Peyer's patch (tissue), 4 donors: ENCODE results near the gene CCR6. TPM values are rescaled to one million over a fixed set of nuclear protein-coding genes. Genes with fewer than 3 reads are reported as not detected.

Experiments
- DNase-seq, 3 donors: peaks; one replicate each; pipeline ENCODE4 v3.0.0-alpha.2; 2017 to 2019
- H3K27ac ChIP-seq, 4 donors: fragments of 200-600 bp; sonication (generic); one replicate each; pipeline ENCODE4 v1.5.1; 2016 to 2019
- H3K27me3 ChIP-seq, 2 donors: fragments of 200-600 bp; sonication (generic); one replicate each; pipeline ENCODE4 v1.5.1; 2019
- H3K36me3 ChIP-seq, 3 donors: fragments of 200-600 bp; sonication (generic); one replicate each; pipeline ENCODE4 v1.5.1; 2016 to 2019
- H3K4me1 ChIP-seq, 4 donors: fragments of 200-600 bp; sonication (generic); one replicate each; pipeline ENCODE4 v1.5.1; 2016 to 2019
- H3K4me3 ChIP-seq, 4 donors: fragments of 200-600 bp; sonication (generic); 1 replicate in 3 of 4; 2 replicates in 1 of 4; pipeline ENCODE4 v1.5.1; 2016 to 2019; ENCODE audit warnings: mild to moderate bottlenecking in 1 of 4
- H3K9me3 ChIP-seq, 4 donors: fragments of 200-600 bp; sonication (generic); one replicate each; pipeline ENCODE4 v1.5.1; 2016 to 2019; ENCODE audit warnings: mild to moderate bottlenecking in 1 of 4
- POLR2A ChIP-seq, 2 donors: fragments of 450-650 bp; IDR thresholded peaks; one replicate each; pipeline ENCODE4 v1.5.1; 2017; ENCODE audit warnings: antibody characterized with exemption in 2 of 2, mild to moderate bottlenecking in 2 of 2, moderate library complexity in 2 of 2
- total RNA-seq, 4 donors: library from RNA; depleted of rRNA; stranded (reverse); fragments of >200 nt; gene quantifications; one replicate each; pipeline ENCODE4 v1.1.0, GENCODE V29; 2016
- TF ChIP-seq, protein P1 (sequence below), 6 experiments: fragments of 450-650 bp in 4 of 6; fragments of 200-600 bp in 2 of 6; sonication (generic) in 1 of 6; IDR thresholded peaks; one replicate each; pipeline ENCODE4 v1.5.1; 2017 to 2019; ENCODE audit warnings: antibody characterized with exemption in 6 of 6, mild to moderate bottlenecking in 3 of 6, moderate library complexity in 1 of 6

CCR6 gene
- total RNA-seq, 4 donors from 2014 or later, result 0.67 to 5.0 TPM; not detected in 2

DNA sequence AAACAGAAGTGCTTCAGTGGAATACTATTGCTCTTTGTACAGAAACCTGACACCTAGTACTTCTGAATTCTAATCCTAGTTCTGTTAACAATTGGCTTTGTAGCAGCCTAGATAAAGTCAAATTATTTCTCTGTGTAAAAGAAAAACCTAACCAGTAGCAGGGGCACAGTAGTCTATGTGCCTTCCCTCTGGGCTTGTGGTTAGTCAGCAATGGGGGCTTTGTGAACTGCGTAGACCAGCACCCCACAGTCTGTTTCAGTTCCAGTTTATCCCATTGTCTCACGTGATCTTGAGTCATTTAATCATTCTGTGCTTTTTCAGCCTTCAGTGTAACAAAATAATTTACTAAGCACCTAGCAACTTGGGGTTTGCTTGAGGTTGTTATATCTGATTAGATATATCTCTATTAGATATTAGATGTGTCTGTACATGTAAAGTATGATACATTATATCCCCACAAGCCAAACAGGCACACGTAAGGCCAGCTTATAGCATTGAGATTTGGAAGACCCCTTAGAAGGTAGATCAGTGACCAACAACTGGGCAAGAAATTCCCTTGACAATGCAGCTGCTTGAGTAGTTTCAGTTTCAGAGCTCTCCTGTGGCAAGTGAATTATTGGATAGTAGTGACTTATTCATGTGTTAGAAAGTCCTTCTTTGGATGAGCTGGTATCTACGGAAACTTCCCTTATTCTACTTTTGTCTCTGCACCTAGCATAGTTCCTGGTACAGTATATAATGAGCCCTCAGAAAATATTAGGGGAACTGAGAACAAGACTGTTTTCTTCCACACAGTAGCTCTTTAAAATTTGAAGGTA, 27.9 kb upstream of the CCR6 start:
- DNase-seq, result peak in 2 of 3 donors; percentile 72 to 73
- Histone ChIP-seq H3K27ac (peak overlapping the region; percentile 45 to 90 (median 78)), H3K36me3 (no peaks in the 10 kb centered on the region), H3K9me3 (no peaks in the 10 kb centered on the region), H3K4me3 (peak overlapping the region in 2 of 4 donors; percentile 31 to 47), H3K4me1 (peaks cover 0 to 19% (median 11%) of the 10 kb centered on the region in 4 donors), H3K27me3 (no peaks in the 10 kb centered on the region)
- TF ChIP-seq, protein P1, sequence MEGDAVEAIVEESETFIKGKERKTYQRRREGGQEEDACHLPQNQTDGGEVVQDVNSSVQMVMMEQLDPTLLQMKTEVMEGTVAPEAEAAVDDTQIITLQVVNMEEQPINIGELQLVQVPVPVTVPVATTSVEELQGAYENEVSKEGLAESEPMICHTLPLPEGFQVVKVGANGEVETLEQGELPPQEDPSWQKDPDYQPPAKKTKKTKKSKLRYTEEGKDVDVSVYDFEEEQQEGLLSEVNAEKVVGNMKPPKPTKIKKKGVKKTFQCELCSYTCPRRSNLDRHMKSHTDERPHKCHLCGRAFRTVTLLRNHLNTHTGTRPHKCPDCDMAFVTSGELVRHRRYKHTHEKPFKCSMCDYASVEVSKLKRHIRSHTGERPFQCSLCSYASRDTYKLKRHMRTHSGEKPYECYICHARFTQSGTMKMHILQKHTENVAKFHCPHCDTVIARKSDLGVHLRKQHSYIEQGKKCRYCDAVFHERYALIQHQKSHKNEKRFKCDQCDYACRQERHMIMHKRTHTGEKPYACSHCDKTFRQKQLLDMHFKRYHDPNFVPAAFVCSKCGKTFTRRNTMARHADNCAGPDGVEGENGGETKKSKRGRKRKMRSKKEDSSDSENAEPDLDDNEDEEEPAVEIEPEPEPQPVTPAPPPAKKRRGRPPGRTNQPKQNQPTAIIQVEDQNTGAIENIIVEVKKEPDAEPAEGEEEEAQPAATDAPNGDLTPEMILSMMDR (IDR thresholded peaks at IDR 0.05), result no peak
- no peak for TF ChIP-seq POLR2A (IDR thresholded peaks at IDR 0.05)

DNA sequence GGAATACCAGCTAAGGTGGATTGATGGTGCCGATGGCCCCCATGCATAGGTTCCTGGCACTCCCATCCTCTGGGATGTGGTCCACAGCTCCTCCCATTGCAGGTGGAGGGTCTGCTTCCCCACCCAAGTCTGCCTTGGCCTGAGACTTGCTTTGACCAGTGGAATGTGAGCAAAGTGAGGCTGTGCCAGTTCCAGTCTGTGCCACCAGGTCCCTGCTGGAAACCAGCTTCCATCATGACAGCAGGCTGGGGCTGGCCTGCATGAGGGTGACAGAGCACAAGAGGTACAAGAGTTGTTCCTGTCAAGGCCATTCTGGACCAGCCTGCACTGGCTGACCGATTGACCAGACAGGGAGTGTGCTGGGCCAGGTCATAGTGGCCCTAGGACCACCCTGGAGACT, 27.0 kb upstream of the CCR6 start:
- Histone ChIP-seq H3K9me3 (no peaks in the 10 kb centered on the region), H3K4me3 (no peak overlapping the region), H3K36me3 (no peaks in the 10 kb centered on the region), H3K27ac (peak overlapping the region in 2 of 4 donors; percentile 89 to 90), H3K4me1 (peaks cover 0 to 19% (median 11%) of the 10 kb centered on the region in 4 donors), H3K27me3 (no peaks in the 10 kb centered on the region)
- no peak for TF ChIP-seq POLR2A (IDR thresholded peaks at IDR 0.05)
- TF ChIP-seq, protein P1 (IDR thresholded peaks at IDR 0.05), result no peak
- DNase-seq, result no peak

GRCh38 chr6:167096991-167097390, 25.9 kb upstream of the CCR6 start:
- no peak for TF ChIP-seq POLR2A (IDR thresholded peaks at IDR 0.05)
- TF ChIP-seq, protein P1 (IDR thresholded peaks at IDR 0.05), result no peak
- no peaks in the 10 kb centered on the region for H3K36me3 ChIP-seq
- DNase-seq, result no peak
- no peaks in the 10 kb centered on the region for H3K9me3 ChIP-seq
- peaks cover 0 to 19% (median 9%) of the 10 kb centered on the region in 4 donors for H3K4me1 ChIP-seq
- H3K27ac ChIP-seq, result no peak overlapping the region
- H3K4me3 ChIP-seq, result no peak overlapping the region
- no peaks in the 10 kb centered on the region for H3K27me3 ChIP-seq

GRCh38 chr6:167097770-167098169, 25.1 kb upstream of the CCR6 start:
- TF ChIP-seq, protein P1 (IDR thresholded peaks at IDR 0.05), result no peak
- TF ChIP-seq POLR2A (IDR thresholded peaks at IDR 0.05), result no peak
- no peak overlapping the region for H3K4me3 ChIP-seq
- H3K4me1 ChIP-seq, result peaks cover 0 to 19% (median 4%) of the 10 kb centered on the region in 4 donors
- no peaks in the 10 kb centered on the region for H3K27me3 ChIP-seq
- peak overlapping the region in 1 of 4 donors; percentile 51 for H3K27ac ChIP-seq
- DNase-seq, result no peak
- no peaks in the 10 kb centered on the region for H3K9me3 ChIP-seq
- no peaks in the 10 kb centered on the region for H3K36me3 ChIP-seq

DNA sequence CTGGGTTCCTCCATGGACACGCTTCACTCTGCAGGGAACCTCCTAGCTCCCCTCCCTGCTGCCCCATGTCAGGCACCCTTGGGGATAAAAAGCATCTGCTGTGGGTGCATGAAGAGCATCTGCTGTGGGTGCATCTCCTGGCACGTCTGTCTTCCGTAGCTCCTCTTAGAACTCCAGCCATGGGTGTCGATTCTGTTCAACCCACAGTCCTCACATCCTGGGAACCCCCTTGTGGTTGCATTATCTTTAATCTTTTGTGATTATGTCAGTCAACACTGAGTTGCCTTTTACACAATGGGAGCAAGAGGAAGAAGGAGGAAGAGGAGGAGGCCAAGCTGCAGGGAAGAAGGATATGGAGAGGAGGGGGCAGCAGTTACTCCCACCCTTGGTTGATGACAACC, 24.1 kb upstream of the CCR6 start:
- TF ChIP-seq, protein P1 (IDR thresholded peaks at IDR 0.05), result no peak
- no peak for TF ChIP-seq POLR2A (IDR thresholded peaks at IDR 0.05)
- no peak for DNase-seq
- Histone ChIP-seq H3K4me1 (peaks cover 0 to 19% (median 0%) of the 10 kb centered on the region in 4 donors), H3K9me3 (no peaks in the 10 kb centered on the region), H3K27ac (peak overlapping the region in 1 of 4 donors; percentile 51), H3K36me3 (no peaks in the 10 kb centered on the region), H3K4me3 (no peak overlapping the region), H3K27me3 (no peaks in the 10 kb centered on the region)
